Endothelial cell of umbilical vein (primary cell): ENCODE results near the gene NBEAL1. TPM values are rescaled to one million over a fixed set of nuclear protein-coding genes. Genes with fewer than 3 reads are reported as not detected.

ENCODE experiments used
- BruUV-seq: library from RNA; stranded (reverse); fragments of 400-500 nt; replicated peaks from 2 replicates; lab custom pipeline; 2021; lab: Mats Ljungman, UMichigan
- CTCF ChIA-PET: fragments of 300-600, 350-600 bp; sonication (Branson Sonifier 250); formaldehyde crosslinking; loops from one replicate; lab custom pipeline; 2021; ENCODE audit warnings: antibody characterized with exemption, inconsistent platforms; lab: Charles Lee
- POLR2A ChIA-PET: fragments of 300-600, 350-600 bp; sonication (Branson Sonifier 250); formaldehyde crosslinking; loops from one replicate; lab custom pipeline; 2021; ENCODE audit warnings: antibody characterized with exemption, inconsistent platforms; lab: Charles Lee
- DNase-seq: peaks from one replicate; pipeline ENCODE4 v3.0.0-alpha.2; 2011; ENCODE audit warnings: low read depth, low spot score
- FAIRE-seq: peaks from 2 replicates; lab custom pipeline; 2011; peaks lifted over from hg19 to GRCh38; lab: Jason Lieb, UNC
- H2AFZ ChIP-seq: 2 replicates; pipeline ENCODE4 v1.6.0; 2012; ENCODE audit warnings: low read depth, low read length, control low read depth, inconsistent platforms
- H3K27ac ChIP-seq: 2 replicates; pipeline ENCODE4 v1.5.1; 2011; ENCODE audit warnings: low read depth, mild to moderate bottlenecking, control low read depth, low read length, moderate library complexity; ENCODE audit not compliant: insufficient read depth
- H3K27me3 ChIP-seq, 2 experiments: 2 replicates each; pipeline versions ENCODE4 v1.6.0 to v1.6.1; 2011; ENCODE audit warnings: low read length in 2 of 2, mixed read lengths in 1 of 2; ENCODE audit not compliant: control insufficient read depth in 2 of 2, insufficient read depth in 2 of 2
- H3K36me3 ChIP-seq, 2 experiments: 2 replicates in 1 of 2; 3 replicates in 1 of 2; pipeline ENCODE4 v1.5.1; 2011; ENCODE audit warnings: low read length in 2 of 2, mild to moderate bottlenecking in 1 of 2, moderate library complexity in 1 of 2; ENCODE audit not compliant: control insufficient read depth in 2 of 2, insufficient read depth in 2 of 2; ENCODE audit errors: extremely low read depth in 1 of 2
- H3K4me1 ChIP-seq: 3 replicates; pipeline ENCODE4 v1.5.1; 2011; ENCODE audit warnings: mild to moderate bottlenecking, low read length; ENCODE audit not compliant: control insufficient read depth, insufficient read depth; ENCODE audit errors: extremely low read depth
- H3K4me2 ChIP-seq: 2 replicates; pipeline ENCODE4 v1.6.1; 2011; ENCODE audit warnings: low read length, control low read depth, mixed read lengths; ENCODE audit not compliant: insufficient read depth
- H3K4me3 ChIP-seq, 3 experiments: fragments of 200-600 bp in 1 of 3; sonication (generic), shearing (Covaris generic) in 1 of 3; replicated peaks in 1 of 3; 2 replicates each; pipeline ENCODE4 v1.5.1; 2011 to 2016; ENCODE audit warnings: control low read depth in 3 of 3, low read length in 3 of 3, mild to moderate bottlenecking in 2 of 3, inconsistent platforms in 1 of 3, low read depth in 1 of 3, moderate library complexity in 1 of 3; ENCODE audit not compliant: insufficient read depth in 1 of 3
- H3K79me2 ChIP-seq: 2 replicates; pipeline ENCODE4 v1.6.0; 2012; ENCODE audit warnings: low read length, inconsistent platforms; ENCODE audit not compliant: control insufficient read depth, insufficient read depth
- H3K9ac ChIP-seq: replicated peaks from 2 replicates; pipeline ENCODE3; 2011; ENCODE audit warnings: low read length, control low read depth; ENCODE audit not compliant: insufficient read depth; ENCODE audit errors: extremely low read depth
- H3K9me1 ChIP-seq: replicated peaks from 3 replicates; pipeline ENCODE4 v1.6.0; 2011; ENCODE audit warnings: mild to moderate bottlenecking, low read length; ENCODE audit not compliant: control insufficient read depth, insufficient read depth; ENCODE audit errors: extremely low read depth
- H3K9me3 ChIP-seq: replicated peaks from 2 replicates; pipeline ENCODE4 v1.5.1; 2012; ENCODE audit warnings: low read length, inconsistent platforms; ENCODE audit not compliant: control insufficient read depth, insufficient read depth
- H4K20me1 ChIP-seq: replicated peaks from 2 replicates; pipeline ENCODE3; 2011; ENCODE audit warnings: mild to moderate bottlenecking, low read length; ENCODE audit not compliant: control insufficient read depth, insufficient read depth; ENCODE audit errors: extremely low read depth
- CTCF ChIP-seq, 2 donors: IDR thresholded peaks; 1 replicate in 1 of 2; 2 replicates in 1 of 2; pipeline ENCODE4 v1.5.1; 2011; ENCODE audit warnings: low read length in 2 of 2, mild to moderate bottlenecking in 2 of 2, moderate library complexity in 2 of 2, control low read depth in 1 of 2, inconsistent platforms in 1 of 2, low read depth in 1 of 2; ENCODE audit not compliant: insufficient read depth in 1 of 2; ENCODE audit errors: extremely low read depth in 1 of 2
- EZH2 ChIP-seq: IDR thresholded peaks from 2 replicates; pipeline ENCODE4 v1.6.1; 2012; ENCODE audit warnings: borderline replicate concordance, low read depth, mild to moderate bottlenecking, moderate library complexity, low read length, inconsistent platforms; ENCODE audit not compliant: severe bottlenecking
- FOS ChIP-seq: IDR thresholded peaks from 2 replicates; pipeline ENCODE4 v1.6.1; 2011; ENCODE audit warnings: mild to moderate bottlenecking, low read length, moderate library complexity, borderline replicate concordance; ENCODE audit not compliant: insufficient read depth
- GATA2 ChIP-seq: IDR thresholded peaks from 2 replicates; pipeline ENCODE4 v1.7.0; 2011; ENCODE audit warnings: low read depth, mild to moderate bottlenecking, moderate library complexity, mixed read lengths, low read length; ENCODE audit not compliant: insufficient read length, insufficient read depth
- JUN ChIP-seq: IDR thresholded peaks from 2 replicates; pipeline ENCODE4 v1.6.1; 2011; ENCODE audit warnings: borderline replicate concordance, low read depth; ENCODE audit not compliant: insufficient read length, insufficient read depth
- MAX ChIP-seq: IDR thresholded peaks from 2 replicates; pipeline ENCODE4 v1.6.1; 2011; ENCODE audit not compliant: insufficient read depth, insufficient read length
- MYC ChIP-seq: IDR thresholded peaks from one replicate; pipeline ENCODE4 v1.6.1; 2011; ENCODE audit warnings: mild to moderate bottlenecking, low read depth, low read length
- POLR2A ChIP-seq: IDR thresholded peaks from 2 replicates; pipeline ENCODE4 v1.6.1; 2012; ENCODE audit warnings: low read depth, mild to moderate bottlenecking, control low read depth, low read length
- POLR2AphosphoS5 ChIP-seq: IDR thresholded peaks from 2 replicates; pipeline ENCODE4 v1.6.1; 2012; ENCODE audit warnings: low read depth, mild to moderate bottlenecking, control low read depth, low read length, moderate library complexity; ENCODE audit not compliant: insufficient read depth
- dilution Hi-C: fragments of 300-500 bp; cut with MboI; formaldehyde crosslinking; loops from one replicate; pipeline ENCODE4 v1.15.0; 2019; ENCODE audit warnings: low sequenced_read_pairs; ENCODE audit not compliant: extremely low pct_ligation_motif_present
- intact Hi-C: fragments of 100-400 bp; cut with micrococcal nuclease; formaldehyde crosslinking; loops from one replicate; pipeline ENCODE4 v1.10.0; 2022
- polyA plus RNA-seq, 4 experiments: library from polyadenylated mRNA; depleted of rRNA in 3 of 4; stranded (reverse) in 3 of 4; unstranded in 1 of 4; fragments of >200 nt; gene quantifications; 2 replicates each; pipeline versions ENCODE4 v1.2.1 to v1.2.3, GENCODE V29; 2011 to 2012; ENCODE audit warnings: missing spikeins in 1 of 4
- total RNA-seq: library from RNA; stranded (reverse); gene quantifications from 2 replicates; pipeline ENCODE4 v1.2.3, GENCODE V29; 2021

Gene NBEAL1
- total and polyA plus RNA-seq, 2 donors (not counting 3 experiments of a cell fraction or from before 2014, with no cell fraction given): 2.1 to 23.3 TPM

- dilution Hi-C loops: no loop called here
Observed at GRCh38 chr2:203037026-203037425, 22.4 kb downstream of the NBEAL1 start.

More at GRCh38 chr2:203037026-203037425, 22.4 kb downstream of the NBEAL1 start:
- FAIRE-seq: no peak
- no TSS peak for BruUV-seq
- Histone ChIP-seq H3K4me2 (no peak overlapping the region), H3K9me3 (no peaks in the 10 kb centered on the region), H4K20me1 (no peaks in the 10 kb centered on the region), H2AFZ (no peak overlapping the region), H3K9me1 (no peaks in the 10 kb centered on the region), H3K27me3 (no peaks in the 10 kb centered on the region), H3K27ac (no peak overlapping the region), H3K79me2 (no peaks in the 10 kb centered on the region), H3K4me1 (no peaks in the 10 kb centered on the region), H3K36me3 (peaks cover 0 to 2% of the 10 kb centered on the region in 2 experiments), H3K4me3 (no peak overlapping the region), H3K9ac (no peak overlapping the region)
- ChIA-PET CTCF (no interaction called here), POLR2A (no interaction called here)
- DNase-seq: no peak
- TF ChIP-seq FOS (no peak), EZH2 (no peak), POLR2A (no peak), JUN (no peak), MYC (no peak), CTCF (IDR thresholded peaks at IDR 0.05; ENCODE audit: extremely low read depth in 1 of 2, insufficient read depth in 1 of 2, low read depth in 1 of 2, low read length in 2 of 2) (no peak), GATA2 (no peak), POLR2AphosphoS5 (no peak), MAX (no peak)
- intact Hi-C loops: no loop called here
